ENCODE measurements around the gene SLF2.
A peak's percentile ranks its signal among the peaks of the same experiment; 100 is the strongest.
"Not testable (repeated sequence)": the region's sequence is repeated elsewhere in the genome, so short reads cannot be mapped to it uniquely, and the experiment has no call there.

The SLF2 gene

DNA sequence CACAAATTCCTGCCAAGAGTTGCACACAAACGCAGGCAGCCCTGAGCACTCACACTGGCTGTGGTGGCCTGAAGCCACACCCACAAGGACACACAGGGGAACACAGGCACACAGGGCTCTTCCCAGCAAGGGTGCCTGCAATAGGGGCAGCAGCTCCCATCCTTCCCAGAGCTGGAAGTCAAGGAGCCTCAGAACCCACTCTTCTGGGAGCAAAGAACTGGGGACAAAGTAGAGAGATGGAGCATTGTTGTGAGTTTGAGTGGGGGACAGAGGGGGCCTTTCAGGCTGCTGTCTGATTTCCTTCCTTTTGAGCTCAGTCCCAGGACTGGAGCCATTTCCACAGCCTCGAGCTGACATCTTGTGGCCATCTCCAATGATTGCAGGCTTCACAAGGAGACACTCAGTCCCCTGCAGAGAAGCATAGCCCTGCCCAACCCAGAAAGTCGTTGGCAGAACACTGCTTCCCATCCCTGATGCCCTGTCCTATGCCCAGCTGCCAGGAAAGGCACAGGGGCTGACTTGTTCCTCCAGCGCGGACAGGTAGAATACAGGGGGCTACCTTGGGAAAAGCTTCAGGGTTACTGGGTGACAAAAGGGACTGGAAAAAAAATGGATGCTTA is 34.4 kb upstream of the SLF2 start:
- peak; percentile 76 for DNase-seq (ENCODE audit: low spot score)

DNA sequence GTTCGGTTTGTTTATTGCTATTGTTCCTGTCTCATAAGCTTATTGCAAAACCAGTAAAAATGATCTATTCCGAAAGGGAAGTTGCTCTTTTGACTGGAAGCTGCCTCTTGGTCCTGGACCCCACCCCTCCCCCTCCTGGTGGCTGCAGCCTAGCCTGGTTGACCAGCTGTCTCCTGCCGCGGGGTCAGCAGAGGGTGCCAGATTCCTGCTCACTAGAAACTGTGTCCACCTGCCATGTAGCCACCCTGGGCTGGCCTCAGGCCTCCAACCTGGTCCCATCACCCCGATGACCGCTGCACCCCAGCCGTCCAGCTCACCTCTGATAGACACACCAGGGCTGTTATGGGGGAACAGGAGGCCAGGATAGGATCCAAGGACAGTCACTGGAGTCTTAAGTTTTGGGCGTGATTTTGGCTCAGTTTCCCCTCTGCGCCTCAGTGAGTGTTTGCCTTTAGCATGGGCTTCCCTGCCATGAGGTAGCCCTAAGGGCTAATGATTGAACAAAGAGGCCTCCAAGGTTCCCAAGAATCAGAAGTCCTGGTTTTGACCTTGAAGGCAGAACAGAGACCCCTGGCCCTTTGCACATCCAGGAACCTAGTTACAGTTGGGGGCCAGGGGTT is 32.9 kb upstream of the SLF2 start:
- DNase-seq (ENCODE audit: low spot score): no peak

DNA sequence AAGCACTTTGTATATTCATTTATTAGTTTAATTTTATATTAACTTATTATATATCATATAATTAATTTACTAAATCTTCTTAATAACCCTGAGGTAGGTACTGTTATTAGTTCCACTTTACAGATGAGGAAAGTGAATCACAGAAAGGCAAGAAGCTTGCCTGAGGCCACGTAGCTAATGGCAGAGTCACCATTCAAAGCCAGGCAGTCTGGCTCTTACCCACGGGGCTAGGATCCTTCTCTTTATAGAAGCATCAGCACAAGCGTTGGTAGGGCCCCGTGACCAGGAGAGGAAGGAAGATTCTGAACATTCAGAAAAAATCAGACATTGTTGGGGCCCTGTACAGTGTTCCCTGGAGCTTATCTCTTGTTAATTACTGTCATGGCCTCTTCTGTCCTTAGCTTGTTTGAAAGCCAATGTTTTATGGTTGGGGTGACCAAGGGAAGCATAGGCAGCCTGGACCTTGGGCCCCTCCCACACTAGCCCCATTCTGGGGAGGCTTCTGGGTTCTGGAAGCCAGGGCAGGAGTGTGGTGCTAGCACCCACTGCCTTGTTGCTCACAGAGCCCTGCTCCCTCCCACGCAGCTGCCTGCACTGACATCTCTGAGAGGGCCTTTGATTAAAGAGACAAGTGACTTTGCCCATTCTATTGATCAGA is 31.1 kb upstream of the SLF2 start:
- no peak for DNase-seq (ENCODE audit: low spot score)

DNA sequence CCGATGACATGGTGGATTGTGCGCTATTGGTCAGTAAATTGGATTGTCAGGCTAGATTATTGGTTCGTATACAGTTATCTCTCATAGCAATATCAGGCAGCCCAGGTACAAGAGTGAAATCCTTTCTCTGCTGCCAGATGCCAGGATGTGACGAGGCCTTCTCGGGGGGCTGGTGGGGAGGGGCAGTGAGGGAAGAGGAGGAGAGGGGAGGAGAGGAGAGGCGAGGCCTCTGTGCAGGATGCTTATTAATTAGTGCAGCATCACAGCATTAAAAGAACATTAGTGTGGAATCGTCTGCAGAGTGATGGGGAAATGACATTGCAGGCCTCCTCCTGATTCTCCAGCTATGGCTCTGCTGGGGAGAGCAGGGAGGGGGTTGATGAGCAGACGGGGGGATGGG is 30.5 kb upstream of the SLF2 start:
- no peak for DNase-seq (ENCODE audit: low spot score)

DNA sequence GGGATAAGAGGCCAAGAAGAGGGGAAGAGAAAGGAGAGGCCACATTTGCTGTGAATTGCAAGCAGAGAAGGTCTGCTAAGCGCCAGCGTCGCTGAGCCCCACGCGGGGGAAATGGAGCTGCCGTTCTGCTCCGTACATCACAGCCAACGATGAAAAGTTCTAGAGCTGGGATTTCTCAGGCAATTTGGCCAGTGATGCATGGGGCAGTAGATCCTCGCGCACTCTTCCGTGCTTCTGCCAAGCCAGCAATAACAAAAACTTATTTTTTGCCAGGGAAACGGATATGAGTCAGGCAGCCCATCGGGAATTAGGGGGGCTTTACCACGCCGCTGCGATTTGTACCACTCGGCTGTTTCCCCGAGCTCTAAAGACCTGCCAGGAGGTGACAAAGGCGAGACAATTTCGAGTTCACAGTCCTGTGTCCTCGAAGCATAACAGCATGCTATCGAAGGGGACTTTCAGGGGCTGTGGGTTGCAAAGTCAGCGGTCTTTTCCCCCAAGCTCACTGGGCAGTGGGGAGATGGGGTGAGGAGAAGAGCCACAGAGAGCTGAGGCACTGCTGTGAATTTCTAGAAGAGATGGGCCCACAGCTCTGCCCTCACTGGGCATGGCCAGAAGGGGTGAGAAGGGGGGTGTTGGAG is 30.0 kb upstream of the SLF2 start:
- no peak for DNase-seq (ENCODE audit: low spot score)

DNA sequence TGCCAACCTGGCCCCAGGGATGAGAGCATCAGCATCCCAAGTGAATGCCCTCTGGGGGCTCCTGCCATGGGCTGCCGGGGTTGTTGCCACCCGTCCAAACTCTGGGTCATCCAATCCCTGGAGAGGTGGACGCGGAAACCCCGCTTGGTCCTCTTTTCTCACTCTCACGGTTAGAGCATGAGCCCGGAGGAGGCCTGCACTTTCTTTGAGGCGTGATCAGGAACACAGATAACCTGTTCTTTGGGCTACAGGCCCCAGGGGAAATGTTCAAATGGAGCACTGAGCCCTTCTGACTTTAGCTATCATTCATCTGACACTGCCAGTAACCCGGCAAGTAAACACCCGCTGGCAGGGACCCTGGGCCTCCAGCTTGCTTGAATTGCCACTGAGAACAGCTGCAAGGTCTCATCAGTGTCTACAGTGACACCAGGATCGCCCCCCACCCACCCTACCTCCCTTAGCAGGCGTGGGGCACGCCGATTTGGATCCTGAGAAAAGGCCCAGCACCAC is 29.4 kb upstream of the SLF2 start:
- DNase-seq (ENCODE audit: low spot score): no peak

DNA sequence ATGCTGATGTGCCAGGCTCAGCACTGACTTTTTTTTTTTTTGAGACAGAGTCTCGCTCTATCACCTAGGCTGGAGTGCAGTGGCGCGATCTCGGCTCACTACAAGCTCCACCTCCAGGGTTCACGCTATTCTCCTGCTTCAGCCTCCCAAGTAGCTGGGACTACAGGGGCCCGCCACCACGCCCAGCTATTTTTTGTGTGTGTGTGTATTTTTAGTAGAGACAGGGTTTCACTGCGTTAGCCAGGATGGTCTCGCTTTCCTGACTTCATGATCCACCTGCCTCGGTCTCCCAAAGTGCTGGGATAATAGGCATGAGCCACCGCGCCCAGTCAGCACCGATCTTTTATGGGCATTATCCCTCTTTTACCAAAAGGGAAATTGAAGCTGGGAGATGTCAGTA is 27.2 kb upstream of the SLF2 start:
- DNase-seq (ENCODE audit: low spot score): not testable (repeated sequence)

DNA sequence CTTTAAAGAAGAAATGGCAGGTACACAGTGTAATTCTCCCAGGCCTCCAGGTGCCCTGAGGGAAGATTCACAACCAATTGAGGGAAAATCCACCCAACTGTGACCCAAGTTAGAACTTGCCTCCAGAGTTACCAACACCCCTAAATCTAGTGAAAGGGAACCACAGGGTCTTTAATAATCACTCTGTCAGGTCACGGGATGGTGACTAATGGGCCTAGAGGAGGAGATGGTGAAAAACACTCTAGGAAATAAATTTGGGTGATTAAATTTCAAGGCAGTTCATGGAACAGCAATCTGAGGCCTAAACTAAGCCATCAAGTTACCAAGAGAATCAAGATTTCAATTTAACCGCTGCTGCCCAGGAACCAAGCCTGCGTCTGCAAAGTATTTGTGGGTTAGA is 26.7 kb upstream of the SLF2 start:
- DNase-seq (ENCODE audit: low spot score): no peak

DNA sequence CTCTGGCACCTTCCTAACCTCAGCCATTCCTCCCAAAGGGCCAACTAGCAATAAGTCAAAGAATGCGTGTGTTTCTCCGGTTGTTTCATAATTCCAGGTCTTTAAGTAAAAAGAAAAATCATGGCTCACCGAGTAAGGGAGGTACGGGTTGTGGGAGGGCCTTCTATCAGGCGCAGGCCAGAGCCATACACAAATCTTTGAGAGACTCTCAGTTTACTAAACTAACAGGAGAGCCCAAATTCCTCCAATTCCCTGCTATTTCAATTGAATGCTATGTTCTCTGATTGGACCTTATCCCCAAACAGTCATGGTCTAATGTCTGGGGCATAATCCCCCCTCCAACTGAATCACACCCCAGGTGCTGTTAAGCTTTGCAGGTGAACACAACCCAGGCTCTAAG is 26.2 kb upstream of the SLF2 start:
- DNase-seq (ENCODE audit: low spot score): no peak

DNA sequence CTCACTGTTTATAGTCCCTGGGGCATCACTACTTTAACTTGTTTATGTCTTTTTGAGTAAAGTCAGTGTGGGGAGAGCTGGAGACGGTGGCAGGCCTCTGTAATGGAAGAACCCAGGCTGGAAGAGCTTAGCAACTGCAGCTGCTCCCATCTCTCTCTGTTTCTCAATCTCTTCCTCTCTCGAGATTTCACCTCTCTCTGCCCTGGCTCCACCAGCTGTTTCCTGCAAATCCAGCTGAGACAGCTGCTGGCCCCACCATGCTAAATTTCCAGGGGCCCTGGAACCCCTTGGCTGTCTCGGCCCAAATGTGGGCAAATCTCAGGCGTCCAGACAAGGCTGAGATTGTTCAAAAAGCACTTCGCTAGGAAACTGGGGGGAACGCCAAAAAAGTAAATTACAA is 25.8 kb upstream of the SLF2 start:
- no peak for DNase-seq (ENCODE audit: low spot score)

DNA sequence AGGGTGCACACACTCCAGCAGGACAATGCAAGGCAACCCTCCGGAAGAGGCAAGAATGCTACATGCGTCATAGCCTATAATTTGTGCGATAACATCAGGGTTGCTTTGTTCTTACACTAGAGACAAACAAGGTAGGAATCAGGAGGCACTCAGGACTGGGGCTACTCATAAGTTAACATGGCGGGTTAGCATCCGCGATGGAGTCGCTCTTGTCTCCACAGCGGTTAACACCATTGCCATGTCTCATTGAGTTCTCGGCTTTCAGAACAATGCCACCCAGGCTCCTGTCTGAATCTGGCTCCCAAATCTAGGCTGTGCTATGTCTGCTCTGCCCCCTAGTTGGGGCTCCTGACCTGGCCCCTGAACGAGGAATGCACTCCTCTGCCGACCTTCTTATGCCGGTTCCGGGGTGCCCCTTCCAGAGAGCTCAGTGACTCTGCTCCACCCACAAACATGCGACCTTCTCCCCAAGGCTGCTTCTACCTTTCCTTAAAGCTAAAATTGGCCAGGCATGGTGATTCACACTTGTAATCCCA is 24.9 kb upstream of the SLF2 start:
- DNase-seq (ENCODE audit: low spot score): no peak

DNA sequence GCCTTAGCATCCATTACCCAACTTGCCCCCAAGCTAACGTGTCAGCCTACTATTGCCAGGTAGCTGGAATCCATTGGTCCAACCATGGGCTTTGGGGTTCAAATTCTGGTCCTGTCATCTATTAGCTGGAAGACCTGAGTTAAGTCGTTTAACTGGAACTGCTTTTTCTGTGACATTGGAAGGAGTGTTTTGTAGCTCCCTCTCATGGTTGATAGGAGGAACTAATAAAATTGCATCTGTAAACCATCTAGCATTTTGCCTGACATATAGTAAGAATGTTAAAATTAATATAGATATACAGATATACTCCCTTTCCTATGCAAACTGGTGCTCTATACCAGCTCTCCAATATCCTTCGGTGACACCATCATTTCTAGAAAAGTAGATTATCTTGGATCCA is 23.8 kb upstream of the SLF2 start:
- no peak for DNase-seq (ENCODE audit: low spot score)

DNA sequence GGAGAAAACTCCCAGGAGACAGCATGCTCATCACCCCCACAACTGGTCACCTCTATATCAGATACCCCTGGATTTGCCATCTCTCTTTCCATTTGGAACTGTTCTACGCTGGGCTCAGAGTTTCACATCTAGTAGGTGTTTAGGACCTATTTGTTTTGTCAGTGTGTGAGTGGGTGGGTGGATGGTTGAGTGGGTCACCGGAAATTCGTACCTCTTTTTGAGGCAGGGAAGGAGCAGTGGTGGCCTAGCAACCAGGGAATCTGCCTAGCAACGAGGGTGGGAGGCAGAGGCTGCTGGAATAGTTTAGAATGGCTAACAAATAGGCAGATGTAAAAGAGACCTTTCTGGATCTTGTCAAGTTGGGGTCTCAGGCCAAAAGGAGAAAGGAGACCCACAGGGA is 23.2 kb upstream of the SLF2 start:
- DNase-seq (ENCODE audit: low spot score): no peak

DNA sequence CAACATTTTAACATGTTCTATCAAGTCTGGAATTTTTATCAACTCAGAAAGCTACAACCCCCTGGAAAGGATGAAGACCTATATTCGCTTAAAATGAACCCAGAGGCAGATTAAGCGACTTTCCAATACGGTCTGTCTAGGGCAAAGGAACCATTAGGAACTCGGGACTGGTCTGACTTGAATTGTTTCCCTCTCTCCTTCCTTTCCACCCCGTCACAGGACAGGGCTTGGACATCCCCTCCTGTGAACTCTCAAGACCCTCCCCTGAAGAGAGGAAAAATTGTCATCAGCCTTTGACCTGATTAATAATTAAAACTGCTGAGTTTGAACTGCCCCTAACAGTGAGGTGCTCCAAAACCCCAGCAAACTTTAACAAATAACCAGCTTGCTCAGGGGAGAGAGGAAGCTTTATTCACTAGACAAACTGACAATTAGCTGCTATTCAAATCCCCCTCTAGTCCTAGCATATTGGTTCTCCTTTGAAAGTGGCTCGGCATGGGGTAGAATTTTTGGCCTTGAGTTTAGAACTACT is 22.6 kb upstream of the SLF2 start:
- no peak for DNase-seq (ENCODE audit: low spot score)

DNA sequence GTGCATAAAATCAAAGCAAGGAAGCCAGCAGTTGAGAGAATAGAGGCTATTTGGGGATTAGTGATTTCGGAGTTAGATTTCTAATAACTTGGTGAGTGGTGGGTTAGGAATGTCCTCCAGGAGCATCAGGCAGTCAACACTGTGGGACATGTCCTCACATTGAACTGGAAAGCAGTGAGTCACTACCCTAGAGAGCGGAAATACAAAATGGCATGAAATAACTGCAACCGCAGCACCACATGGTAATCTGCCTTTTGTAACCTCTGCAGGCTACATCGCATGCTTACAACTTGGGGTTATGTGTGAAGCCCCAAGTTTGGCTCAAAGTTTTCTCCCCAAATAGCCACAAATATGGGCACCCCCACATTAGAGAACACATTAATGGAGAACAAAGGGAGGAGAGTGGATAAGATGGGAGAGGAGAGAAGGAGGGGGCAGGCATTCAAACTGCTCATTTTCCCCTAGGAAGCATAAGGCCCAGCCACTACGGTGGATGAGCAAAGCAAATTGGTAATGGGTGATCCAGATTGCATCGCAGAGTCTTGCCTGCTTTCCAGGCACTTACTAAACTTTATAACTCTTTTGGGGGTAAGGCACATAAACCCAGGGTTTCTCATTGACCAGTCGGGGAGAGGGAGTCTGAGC is 22.0 kb upstream of the SLF2 start:
- no peak for DNase-seq (ENCODE audit: low spot score)

DNA sequence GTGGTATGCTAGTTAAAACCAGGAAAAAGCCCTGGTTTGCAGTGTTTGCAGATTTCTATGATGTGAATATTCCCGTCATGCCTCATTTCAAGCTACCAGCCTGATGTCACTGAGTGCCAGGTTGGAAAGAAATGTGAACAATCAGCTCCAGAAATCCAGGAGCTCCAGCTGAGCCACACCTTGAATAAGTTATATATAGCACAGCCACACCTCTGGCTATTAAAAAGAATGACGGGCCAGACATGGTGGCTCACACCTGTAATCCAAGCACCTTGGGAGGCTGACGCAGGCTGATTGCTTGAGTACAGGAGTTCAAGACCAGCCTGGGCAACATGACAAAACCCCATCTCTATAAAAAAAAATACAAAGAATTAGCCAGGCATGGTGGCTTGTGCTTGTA is 18.7 kb upstream of the SLF2 start:
- DNase-seq (ENCODE audit: low spot score): no peak

DNA sequence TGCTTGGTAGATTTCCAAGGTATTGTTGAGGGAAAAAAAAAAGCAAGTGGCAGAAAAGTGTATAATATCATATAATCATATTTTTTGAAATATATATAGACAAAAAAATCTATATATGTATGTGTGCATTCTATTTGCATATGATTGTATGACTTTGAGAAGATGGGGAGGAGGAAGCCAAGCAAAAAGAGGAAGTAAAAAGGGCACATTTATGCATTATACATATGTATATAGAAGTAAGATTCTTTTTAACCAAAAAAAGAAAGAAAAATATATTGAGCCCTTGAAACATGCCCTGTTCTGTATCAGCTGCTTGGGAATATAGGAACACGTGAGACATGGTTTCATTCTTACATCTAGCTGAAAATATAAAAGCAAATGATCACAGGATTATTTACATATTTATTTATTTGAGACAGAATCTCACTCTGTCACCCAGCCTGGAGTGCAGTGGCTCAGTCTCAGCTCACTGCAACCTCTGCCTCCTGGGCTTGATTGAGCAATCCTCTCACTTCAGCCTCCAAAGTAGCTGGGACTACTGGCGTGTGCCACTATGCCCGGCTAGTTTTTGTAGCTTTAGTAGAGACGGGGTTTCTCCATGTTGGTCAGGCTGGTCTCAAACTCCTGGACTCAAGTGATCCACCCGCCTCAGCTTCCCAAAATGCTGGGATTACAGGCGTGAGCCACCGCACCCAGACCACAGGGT is 18.0 kb upstream of the SLF2 start:
- DNase-seq (ENCODE audit: low spot score): no peak

DNA sequence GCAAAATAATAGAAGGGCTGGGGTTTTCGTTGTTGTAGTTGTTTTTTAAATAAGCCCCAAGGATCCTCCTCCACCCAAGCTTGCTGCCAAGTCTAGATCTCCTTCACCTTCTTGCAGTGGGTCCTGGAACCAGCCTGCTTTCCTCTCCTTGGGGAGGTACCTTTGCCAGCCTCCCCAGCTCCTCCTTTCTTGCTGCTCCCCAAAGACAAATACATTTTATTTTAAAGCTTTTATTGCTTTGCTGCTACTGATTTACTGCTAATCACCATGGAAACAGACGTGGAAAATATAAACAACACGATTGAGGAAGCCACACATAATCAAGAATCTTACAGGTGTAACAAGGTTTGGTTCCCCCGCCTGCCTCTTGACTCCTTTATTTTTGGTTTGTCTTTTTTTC is 17.4 kb upstream of the SLF2 start:
- no peak for DNase-seq (ENCODE audit: low spot score)

DNA sequence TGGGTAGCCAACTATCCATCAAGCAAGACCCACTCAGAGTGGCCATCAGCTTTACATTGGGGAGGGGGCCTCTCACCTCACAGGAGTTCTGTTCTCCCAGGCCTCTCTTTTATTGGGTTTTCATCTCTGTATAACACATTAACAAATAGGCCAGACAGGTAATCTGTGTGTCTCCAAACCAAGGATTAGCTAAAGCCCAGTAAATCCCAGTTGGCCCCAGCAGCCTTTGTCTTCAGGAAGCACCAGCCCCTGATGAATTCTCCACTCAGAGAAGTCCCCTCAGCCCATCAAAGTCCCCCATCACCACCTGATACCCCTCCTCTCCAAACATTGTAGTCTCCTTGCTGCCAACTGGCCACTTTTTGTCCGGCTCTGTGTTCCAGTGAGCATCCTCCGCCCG is 16.9 kb upstream of the SLF2 start:
- DNase-seq (ENCODE audit: low spot score): no peak

DNA sequence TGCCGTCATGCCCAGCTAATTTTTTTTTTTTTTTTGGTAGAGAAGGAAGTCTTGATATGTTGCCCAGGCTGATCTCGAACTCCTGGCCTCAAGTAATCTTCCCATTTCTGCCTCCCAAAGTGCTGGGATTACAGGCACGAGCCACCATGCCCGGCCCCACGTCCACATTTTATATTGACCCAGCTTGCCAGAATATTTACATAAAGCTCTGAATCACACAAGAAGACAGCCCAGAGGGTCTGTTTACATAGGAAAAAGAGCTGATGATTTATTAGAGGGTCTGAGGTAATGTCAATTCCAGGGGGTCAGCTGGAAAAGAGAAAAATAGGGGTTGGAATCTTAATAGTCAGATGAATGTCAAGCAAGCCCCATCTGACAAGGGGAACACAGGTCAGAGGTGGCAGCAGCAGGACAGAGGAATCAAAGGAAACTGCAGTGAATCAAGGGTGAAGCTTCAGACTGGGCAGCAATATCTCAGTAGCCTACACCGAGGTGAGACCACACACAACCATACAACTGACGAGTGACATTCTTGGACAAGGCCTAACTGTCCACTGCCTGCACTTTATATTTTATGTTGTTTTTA is 15.8 kb upstream of the SLF2 start:
- no peak for DNase-seq (ENCODE audit: low spot score)

DNA sequence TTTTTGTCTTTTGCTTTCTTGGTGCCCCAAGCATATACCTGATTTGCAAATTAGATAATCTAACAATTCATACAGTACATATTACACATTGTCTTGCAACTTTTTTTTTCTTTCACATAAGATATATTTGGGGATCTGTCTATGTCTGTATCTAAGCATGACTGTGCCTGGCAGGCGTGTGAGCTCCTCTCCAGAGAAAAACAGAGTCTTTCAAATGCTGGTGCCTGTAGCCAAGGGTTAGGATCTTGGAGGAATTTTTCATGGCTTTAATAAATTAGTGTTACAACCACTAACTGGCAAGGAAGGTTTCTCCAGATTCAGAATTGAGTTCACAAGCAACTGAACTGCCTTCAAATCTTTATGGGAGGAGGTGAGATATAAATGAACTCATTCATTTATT is 14.8 kb upstream of the SLF2 start:
- no peak for DNase-seq (ENCODE audit: low spot score)

All from globus pallidus (tissue), 1 donor.